Activated T-cell treated with anti-CD3 and anti-CD28 coated beads for 48 hours (primary cell): ENCODE data around the gene BCORL1.

ENCODE experiments used
- DNase-seq: peaks from one replicate; pipeline ENCODE4 v3.0.0-alpha.2; 2020; ENCODE audit warnings: low read depth

Gene BCORL1

GRCh38 chrX:130091980-130092522, 109.6 kb downstream of the BCORL1 start:
- DNase-seq, result peak; percentile 73

GRCh38 chrX:130093271-130093670, 110.8 kb downstream of the BCORL1 start:
- no peak for DNase-seq

DNA sequence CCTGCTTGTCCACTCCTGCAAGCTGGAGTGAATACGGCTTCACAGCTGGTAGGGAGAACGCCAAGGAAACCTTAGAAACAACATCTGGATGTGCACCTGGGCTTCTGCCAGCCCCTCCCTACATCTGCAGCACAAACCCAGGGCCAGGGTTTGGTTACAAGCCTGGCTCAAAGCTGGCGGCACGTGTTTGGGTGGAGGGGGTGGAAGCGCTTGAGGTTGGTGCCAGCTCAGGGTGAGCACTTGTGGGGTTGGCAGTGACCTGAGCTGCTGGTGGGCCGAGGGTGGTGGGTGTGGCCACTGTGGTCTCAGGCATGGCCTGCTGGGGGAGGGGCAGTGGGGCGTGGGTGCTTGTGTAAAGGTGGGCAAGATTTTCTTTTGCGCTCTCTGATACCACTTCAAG, 112.3 kb downstream of the BCORL1 start:
- DNase-seq, result no peak

DNA sequence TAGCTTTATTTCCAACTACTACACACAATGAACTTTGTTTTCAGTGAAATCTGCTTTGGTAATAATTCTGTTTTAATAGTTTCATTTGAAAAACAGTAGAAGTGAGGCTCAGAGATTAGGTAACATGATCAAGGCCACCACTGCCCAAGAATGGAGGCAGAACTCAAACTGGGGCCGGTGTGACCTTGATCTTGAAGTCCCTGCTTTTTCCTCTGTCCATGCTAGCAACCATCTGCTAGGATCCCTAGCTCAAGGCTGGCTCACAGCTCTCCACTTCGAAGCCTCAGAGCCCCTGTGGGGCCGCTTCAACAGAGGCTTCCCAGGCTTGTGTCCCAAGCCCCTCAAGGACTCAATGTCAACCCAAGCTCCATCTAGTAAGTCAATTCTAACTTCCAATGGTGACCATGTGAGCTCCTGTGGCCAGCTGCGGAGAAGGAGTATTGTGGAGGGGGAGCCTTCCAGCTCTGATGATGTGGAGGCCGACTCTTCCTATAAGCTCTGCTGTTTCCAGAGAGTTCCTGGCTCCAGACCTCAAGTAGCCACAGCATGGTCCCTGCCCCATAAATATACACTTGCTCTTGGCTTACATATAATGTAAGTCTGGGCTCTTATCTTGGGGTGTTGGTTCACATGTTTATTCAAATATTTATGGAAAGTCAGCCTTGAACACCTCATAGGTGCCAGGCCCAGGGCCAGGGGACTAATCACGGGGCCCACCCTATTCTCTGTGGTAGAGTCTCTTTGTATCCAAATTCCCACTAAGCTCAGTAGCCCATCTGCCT, 113.0 kb downstream of the BCORL1 start:
- no peak for DNase-seq

DNA sequence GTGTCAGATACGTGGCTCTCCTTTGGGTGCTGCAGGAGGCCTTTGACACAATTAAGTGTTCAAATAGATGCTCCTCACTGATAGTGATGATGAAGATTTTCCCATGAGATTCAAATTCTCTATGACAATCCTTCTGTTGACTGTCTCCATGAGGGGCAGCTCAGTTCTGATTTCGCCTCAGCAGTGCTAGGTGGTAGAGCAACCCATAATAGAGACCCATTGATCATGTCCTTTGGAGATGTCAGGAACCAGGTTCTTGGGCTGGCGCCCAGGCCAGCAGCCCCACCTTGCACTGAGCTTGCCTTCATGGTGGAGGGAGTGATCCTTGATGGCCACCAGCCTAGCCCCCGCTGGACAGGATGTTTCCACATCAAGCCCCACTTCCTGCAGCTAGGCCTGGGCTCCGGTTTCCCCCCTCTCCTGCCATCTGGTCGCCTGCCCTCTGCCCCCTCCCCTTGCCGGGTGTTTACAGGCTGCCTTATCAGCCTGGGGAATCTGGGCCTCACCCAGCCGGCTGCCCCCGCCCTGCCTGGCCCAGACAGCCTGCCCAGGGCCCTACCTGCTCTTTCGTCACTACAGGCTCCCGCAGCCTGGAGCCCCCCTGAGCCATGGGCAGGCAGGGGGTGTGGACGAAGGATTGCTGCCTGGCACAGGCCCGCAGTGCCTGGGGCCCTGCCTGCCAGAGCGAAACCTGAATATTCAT, 115.2 kb downstream of the BCORL1 start:
- DNase-seq, result no peak

DNA sequence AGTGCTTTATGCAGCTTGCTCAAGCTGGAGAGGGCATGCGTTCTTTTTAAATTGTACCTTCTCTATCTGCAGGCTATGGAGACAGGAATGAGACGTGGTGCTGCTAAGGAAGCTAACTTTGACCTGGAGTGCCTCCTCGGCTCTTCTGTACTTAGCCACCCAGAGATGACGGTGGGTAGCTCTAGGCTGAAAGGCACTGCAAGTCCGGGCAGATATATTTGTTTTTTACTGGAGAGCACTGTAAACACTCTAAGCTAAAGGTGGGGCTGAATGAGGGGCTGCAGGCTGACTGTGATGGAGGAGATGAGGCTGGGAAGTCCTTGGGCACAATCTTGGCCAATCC, 115.7 kb downstream of the BCORL1 start:
- DNase-seq, result no peak

- no peak for DNase-seq
Measured at GRCh38 chrX:130100180-130100579, 117.7 kb downstream of the BCORL1 start.

DNA sequence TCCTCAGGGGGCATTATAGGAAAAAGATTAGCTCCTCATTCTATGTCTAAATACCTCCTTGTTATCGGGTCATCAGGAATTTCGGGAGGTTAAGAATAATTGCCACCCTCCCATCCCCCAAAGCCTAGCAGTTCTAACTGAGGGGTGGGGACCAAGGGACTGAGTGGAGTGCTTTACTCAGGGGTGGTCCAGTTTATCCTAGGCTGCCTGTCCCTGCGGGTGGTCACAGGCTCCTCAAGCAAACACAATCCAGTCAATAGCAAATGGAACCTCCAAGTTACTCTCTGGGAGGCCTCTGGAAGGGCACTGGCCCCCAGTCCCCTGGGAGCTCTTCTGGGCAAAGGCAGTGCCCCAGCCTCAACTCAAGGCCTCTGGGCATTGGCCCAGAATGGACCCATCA, 121.2 kb downstream of the BCORL1 start:
- DNase-seq, result no peak

- DNase-seq, result no peak
Measured at GRCh38 chrX:130105244-130105643, 122.8 kb downstream of the BCORL1 start.

GRCh38 chrX:130106071-130106470, 123.6 kb downstream of the BCORL1 start:
- no peak for DNase-seq
